Stomach (tissue), 9 donors: ENCODE data around the gene AGBL4. TPM values are rescaled to one million over a fixed set of nuclear protein-coding genes. Genes with fewer than 3 reads are reported as not detected.

Experiments used
- DNase-seq, 2 donors: peaks; one replicate each; pipeline versions ENCODE4 v3.0.0 to v3.0.0-alpha.2; 2013 to 2019
- H3K27ac ChIP-seq, 5 donors: fragments of 200-600 bp in 4 of 5; sonication (generic) in 4 of 5; one replicate each; pipeline ENCODE4 v1.5.1; 2013 to 2019; ENCODE audit warnings: mild to moderate bottlenecking in 1 of 5, moderate library complexity in 1 of 5
- H3K27me3 ChIP-seq, 3 donors: fragments of 200-600 bp; sonication (generic); one replicate each; pipeline ENCODE4 v1.5.1; 2017 to 2019; ENCODE audit warnings: mixed run types in 1 of 3
- H3K36me3 ChIP-seq, 4 donors: fragments of 200-600 bp; sonication (generic); 1 replicate in 3 of 4; 2 replicates in 1 of 4; pipeline ENCODE4 v1.5.1; 2016 to 2019
- H3K4me1 ChIP-seq, 4 donors: fragments of 200-600 bp; sonication (generic); one replicate each; pipeline ENCODE4 v1.5.1; 2016 to 2019
- H3K4me3 ChIP-seq, 4 donors: fragments of 200-600 bp; sonication (generic) in 3 of 4; one replicate each; pipeline ENCODE4 v1.5.1; 2016 to 2019; ENCODE audit warnings: mild to moderate bottlenecking in 1 of 4
- H3K9me3 ChIP-seq, 4 donors: fragments of 200-600 bp; sonication (generic); one replicate each; pipeline ENCODE4 v1.5.1; 2016 to 2019
- CTCF ChIP-seq, 7 experiments: fragments of 450-650 bp in 4 of 7; fragments of 200-600 bp in 3 of 7; sonication (generic) in 3 of 7; IDR thresholded peaks; one replicate each; pipeline ENCODE4 v1.5.1; 2016 to 2019; ENCODE audit warnings: antibody characterized with exemption in 7 of 7, control low read depth in 2 of 7, mild to moderate bottlenecking in 1 of 7
- EP300 ChIP-seq: sonication (generic); formaldehyde crosslinking; IDR thresholded peaks from one replicate; pipeline ENCODE4 v1.6.1; 2017; ENCODE audit warnings: antibody characterized with exemption
- POLR2A ChIP-seq, 4 donors: fragments of 450-650 bp; IDR thresholded peaks; one replicate each; pipeline ENCODE4 v1.6.1; 2016; ENCODE audit warnings: antibody characterized with exemption in 4 of 4, control low read depth in 2 of 4, mild to moderate bottlenecking in 1 of 4, moderate library complexity in 1 of 4
- POLR2AphosphoS5 ChIP-seq, 3 donors: sonication (generic); formaldehyde crosslinking; IDR thresholded peaks; one replicate each; pipeline ENCODE4 v1.6.1; 2016; ENCODE audit warnings: antibody characterized with exemption in 3 of 3
- WGBS, 5 donors: extraction: QIAGEN DNeasy Blood & Tissue Kit in 3 of 5; methylation state at CpG; one replicate each; pipeline versions ENCODE4 v1.1.5 to v1.1.7; 2013 to 2018; 5-methylcytosine and 5-hydroxymethylcytosine counted together
- intact Hi-C: fragments of 100-400 bp; cut with DNase I; formaldehyde crosslinking; loops from one replicate; pipeline ENCODE4 v1.15.1; 2023; ENCODE audit warnings: low total_unique reads
- polyA plus RNA-seq, 3 donors: library from polyadenylated mRNA; stranded (reverse); fragments of 200-250 nt; gene quantifications; one replicate each; pipeline ENCODE4 v1.2.3, GENCODE V29; 2013
- total RNA-seq, 5 donors: library from RNA; depleted of rRNA; stranded (reverse); fragments of >200 nt; gene quantifications; one replicate each; pipeline versions ENCODE4 v1.1.0 to v1.2.3, GENCODE V29; 2014 to 2016
- donor health status: healthy with polysubstance abuse.
- donor health status: Bipolar disorder and iron deficiency.
- donor health status: healthy.

The AGBL4 gene
- total and polyA plus RNA-seq, 8 donors: 0.92 TPM; not detected in 7

GRCh38 chr1:48939042-48939441 lies 1084.7 kb downstream of the AGBL4 start:
- DNase-seq: no peak
- H3K27ac ChIP-seq: no peak overlapping the region
- no peaks in the 10 kb centered on the region for H3K9me3 ChIP-seq
- TF ChIP-seq POLR2AphosphoS5 (IDR thresholded peaks at IDR 0.05) (no peak), EP300 (no peak), CTCF (IDR thresholded peaks at IDR 0.05) (no peak), POLR2A (IDR thresholded peaks at IDR 0.05) (no peak)
- no peaks in the 10 kb centered on the region for H3K27me3 ChIP-seq
- intact Hi-C loops: no loop called here
- no peak overlapping the region for H3K4me3 ChIP-seq
- WGBS, 5 donors: 35 to 51% (median 46%) methylated on average over 3 of the region's 3 CpGs
- H3K4me1 ChIP-seq: no peaks in the 10 kb centered on the region
- H3K36me3 ChIP-seq: no peaks in the 10 kb centered on the region

DNA sequence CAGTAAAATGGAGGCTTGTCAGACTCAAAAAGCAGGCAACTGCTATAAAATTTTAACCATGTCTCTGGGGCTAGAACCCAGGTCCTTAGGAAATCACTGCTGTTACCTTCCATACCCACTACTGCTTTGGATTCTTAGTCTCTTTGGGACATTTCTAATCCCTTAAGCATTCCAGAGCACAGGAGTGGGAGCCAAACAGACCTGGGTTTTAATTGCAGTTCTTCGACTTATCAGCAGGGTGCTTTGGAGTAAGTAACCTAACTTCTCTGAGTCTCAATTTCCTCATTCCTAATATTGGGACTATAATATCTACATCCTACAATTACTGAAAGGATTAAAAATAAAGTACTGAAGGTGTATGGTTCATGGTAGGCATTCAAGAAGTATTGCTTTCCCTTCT lies 1086.0 kb downstream of the AGBL4 start:
- H3K4me3 ChIP-seq: no peak overlapping the region
- no peaks in the 10 kb centered on the region for H3K36me3 ChIP-seq
- no peaks in the 10 kb centered on the region for H3K27me3 ChIP-seq
- no peaks in the 10 kb centered on the region for H3K9me3 ChIP-seq
- intact Hi-C loops: no loop called here
- TF ChIP-seq EP300 (no peak), POLR2AphosphoS5 (IDR thresholded peaks at IDR 0.05) (no peak), CTCF (IDR thresholded peaks at IDR 0.05) (no peak), POLR2A (IDR thresholded peaks at IDR 0.05) (no peak)
- DNase-seq: no peak
- WGBS, 5 donors: 28 to 51% (median 36%) methylated on average over 1 of the region's 1 CpG
- no peaks in the 10 kb centered on the region for H3K4me1 ChIP-seq
- no peak overlapping the region for H3K27ac ChIP-seq

DNA sequence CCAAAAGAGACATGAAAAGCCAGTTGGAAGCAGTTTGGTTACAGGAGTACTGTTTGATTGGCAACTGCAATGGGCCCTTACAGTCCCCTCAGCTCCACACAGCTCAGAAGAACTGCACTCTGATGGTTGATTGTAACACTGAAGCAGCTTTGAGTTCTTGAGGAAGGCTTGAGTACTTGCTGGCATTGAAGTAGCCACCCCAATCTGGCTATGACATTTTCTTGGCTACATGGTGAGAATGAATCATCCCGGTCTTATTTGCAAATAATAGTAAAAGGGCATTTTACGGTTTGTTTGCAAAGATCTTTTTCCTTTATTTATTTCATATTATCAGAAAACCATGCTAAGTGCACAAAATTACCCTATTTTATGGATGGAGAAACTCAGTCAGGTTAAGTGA lies 1087.3 kb downstream of the AGBL4 start:
- WGBS, 5 donors: 44 to 84% (median 71%) methylated on average over 2 of the region's 2 CpGs
- intact Hi-C loops: no loop called here
- Histone ChIP-seq H3K27ac (no peak overlapping the region), H3K27me3 (no peaks in the 10 kb centered on the region), H3K4me1 (peaks cover under 1 to 9% (median 7%) of the 10 kb centered on the region in 4 donors), H3K9me3 (no peaks in the 10 kb centered on the region), H3K4me3 (no peak overlapping the region), H3K36me3 (no peaks in the 10 kb centered on the region)
- DNase-seq: no peak
- no peak for TF ChIP-seq EP300
- TF ChIP-seq POLR2AphosphoS5 (IDR thresholded peaks at IDR 0.05): no peak
- no peak for TF ChIP-seq CTCF (IDR thresholded peaks at IDR 0.05)
- TF ChIP-seq POLR2A (IDR thresholded peaks at IDR 0.05): no peak

DNA sequence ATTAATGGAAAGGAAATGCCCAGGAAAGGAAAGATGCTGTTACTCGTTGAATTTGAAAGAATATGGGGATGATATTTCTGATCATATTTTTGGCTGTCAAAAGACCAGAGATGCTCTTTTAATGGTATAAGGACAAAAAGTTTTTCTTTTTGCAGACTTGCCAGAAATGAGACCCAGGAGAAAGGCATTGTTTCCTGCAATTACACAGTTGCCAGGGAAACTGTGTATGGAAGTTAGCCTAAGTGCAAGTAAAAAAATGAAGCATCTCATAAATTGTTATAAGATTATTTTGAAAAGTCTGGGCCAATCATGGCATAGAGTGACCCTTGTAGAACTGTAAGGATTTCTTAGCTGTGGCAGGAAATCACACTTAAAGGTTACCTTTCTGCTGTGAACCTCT lies 1091.4 kb downstream of the AGBL4 start:
- Histone ChIP-seq H3K36me3 (no peaks in the 10 kb centered on the region), H3K4me1 (peaks cover 4 to 12% (median 8%) of the 10 kb centered on the region in 4 donors), H3K9me3 (no peaks in the 10 kb centered on the region), H3K4me3 (no peak overlapping the region), H3K27ac (no peak overlapping the region), H3K27me3 (no peaks in the 10 kb centered on the region)
- intact Hi-C loops: no loop called here
- 65 to 82% (median 75%) methylated on average over 1 of the region's 1 CpG for WGBS, 5 donors
- DNase-seq: peak in 1 of 2 donors; percentile 18
- TF ChIP-seq POLR2A (IDR thresholded peaks at IDR 0.05): no peak
- TF ChIP-seq EP300: no peak
- TF ChIP-seq POLR2AphosphoS5 (IDR thresholded peaks at IDR 0.05): no peak
- no peak for TF ChIP-seq CTCF (IDR thresholded peaks at IDR 0.05)
